Mammary epithelial cell (primary cell): ENCODE measurements around the gene NLRC5.

Source experiments
- EZH2 ChIP-seq: IDR thresholded peaks from 2 replicates; pipeline ENCODE4 v1.6.1; 2012; ENCODE audit warnings: low read length, inconsistent platforms, borderline replicate concordance
- TF ChIP-seq, protein P1 (sequence below), 2 donors: IDR thresholded peaks in 1 of 2; conservative IDR thresholded peaks in 1 of 2; 2 replicates each; pipeline ENCODE4 v1.5.1; 2011 to 2012; ENCODE audit warnings: inconsistent platforms in 2 of 2, low read length in 2 of 2, mild to moderate bottlenecking in 2 of 2, control low read depth in 1 of 2, low read depth in 1 of 2; ENCODE audit not compliant: insufficient read depth in 1 of 2; ENCODE audit errors: extremely low read depth in 1 of 2

DNA sequence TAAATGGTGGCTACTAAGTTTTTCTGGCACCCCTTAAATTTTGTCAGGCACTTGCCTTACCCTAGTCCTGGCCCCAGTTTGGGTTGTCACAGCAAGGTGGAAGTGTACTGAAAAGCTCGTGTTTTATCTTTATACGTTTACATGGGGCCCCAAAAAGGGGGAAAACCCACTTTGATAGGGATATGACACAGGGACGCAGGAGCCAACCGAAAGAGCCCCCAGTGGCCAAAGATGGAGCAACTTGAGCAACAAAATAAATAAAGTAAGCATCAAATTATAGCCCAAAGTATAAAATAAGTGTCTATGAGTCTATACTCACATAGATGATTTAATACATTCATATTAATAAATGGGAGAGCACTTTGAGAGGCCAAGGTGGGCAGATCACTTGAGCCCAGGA, 32.6 kb upstream of the NLRC5 start:
- TF ChIP-seq, protein P1, sequence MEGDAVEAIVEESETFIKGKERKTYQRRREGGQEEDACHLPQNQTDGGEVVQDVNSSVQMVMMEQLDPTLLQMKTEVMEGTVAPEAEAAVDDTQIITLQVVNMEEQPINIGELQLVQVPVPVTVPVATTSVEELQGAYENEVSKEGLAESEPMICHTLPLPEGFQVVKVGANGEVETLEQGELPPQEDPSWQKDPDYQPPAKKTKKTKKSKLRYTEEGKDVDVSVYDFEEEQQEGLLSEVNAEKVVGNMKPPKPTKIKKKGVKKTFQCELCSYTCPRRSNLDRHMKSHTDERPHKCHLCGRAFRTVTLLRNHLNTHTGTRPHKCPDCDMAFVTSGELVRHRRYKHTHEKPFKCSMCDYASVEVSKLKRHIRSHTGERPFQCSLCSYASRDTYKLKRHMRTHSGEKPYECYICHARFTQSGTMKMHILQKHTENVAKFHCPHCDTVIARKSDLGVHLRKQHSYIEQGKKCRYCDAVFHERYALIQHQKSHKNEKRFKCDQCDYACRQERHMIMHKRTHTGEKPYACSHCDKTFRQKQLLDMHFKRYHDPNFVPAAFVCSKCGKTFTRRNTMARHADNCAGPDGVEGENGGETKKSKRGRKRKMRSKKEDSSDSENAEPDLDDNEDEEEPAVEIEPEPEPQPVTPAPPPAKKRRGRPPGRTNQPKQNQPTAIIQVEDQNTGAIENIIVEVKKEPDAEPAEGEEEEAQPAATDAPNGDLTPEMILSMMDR (conservative IDR thresholded peaks at IDR 0.05 in 1 of 2, IDR thresholded peaks at IDR 0.05 in 1 of 2; ENCODE audit: extremely low read depth in 1 of 2, insufficient read depth in 1 of 2, low read depth in 1 of 2, low read length in 2 of 2), result no peak
- no peak for TF ChIP-seq EZH2
